Stimulated activated CD8-positive, alpha-beta memory T cell treated with anti-CD3 and anti-CD28 coated beads, Interleukin-4, amount 100 ng/mL, for 4 hours (primary cell): ENCODE results near the gene FOXM1.
"Not testable (repeated sequence)": the region's sequence is repeated elsewhere in the genome, so short reads cannot be mapped to it uniquely, and the experiment has no call there.

Experiments used
- DNase-seq, 2 donors: peaks; one replicate each; pipeline ENCODE4 v3.0.0-alpha.2; 2020; ENCODE audit warnings: low read depth in 2 of 2, low spot score in 1 of 2

The FOXM1 gene

GRCh38 chr12:2879853-2880252 is 2.9 kb upstream of the FOXM1 start:
- no peak for DNase-seq

- DNase-seq = no peak
These were observed 1.2 kb upstream of the FOXM1 start for GRCh38 chr12:2877953-2878732.

GRCh38 chr12:2876431-2877046 is 435 bp downstream of the FOXM1 start:
- no peak for DNase-seq

- DNase-seq = not testable (repeated sequence)
These were observed 7.9 kb downstream of the FOXM1 start for GRCh38 chr12:2868986-2869632.

- no peak for DNase-seq
These were observed 12.8 kb downstream of the FOXM1 start for GRCh38 chr12:2864198-2864597.

- not testable (repeated sequence) for DNase-seq
These were observed 13.6 kb downstream of the FOXM1 start for GRCh38 chr12:2863402-2863801.

GRCh38 chr12:2862876-2863275 is 14.1 kb downstream of the FOXM1 start:
- no peak for DNase-seq

GRCh38 chr12:2860170-2860569 is 16.8 kb downstream of the FOXM1 start:
- DNase-seq = no peak

- no peak for DNase-seq
These were observed 18.0 kb downstream of the FOXM1 start for GRCh38 chr12:2858944-2859421.

- DNase-seq = no peak
These were observed 18.6 kb downstream of the FOXM1 start for GRCh38 chr12:2858334-2858733.

- no peak for DNase-seq
These were observed 19.4 kb downstream of the FOXM1 start for GRCh38 chr12:2857576-2857975.

GRCh38 chr12:2857021-2857431 is 19.9 kb downstream of the FOXM1 start, which contains the start of gene TEX52:
TEX52 (minus strand) TSS chr12:2857039; CDS start chr12:2857026, 13 bp downstream.
- no peak for DNase-seq

- no peak for DNase-seq
These were observed 20.9 kb downstream of the FOXM1 start for GRCh38 chr12:2856051-2856450.

- DNase-seq = no peak
These were observed 21.4 kb downstream of the FOXM1 start for GRCh38 chr12:2855546-2855945.

- no peak for DNase-seq
These were observed 22.1 kb downstream of the FOXM1 start for GRCh38 chr12:2854669-2855453.

- no peak for DNase-seq
These were observed 23.3 kb downstream of the FOXM1 start for GRCh38 chr12:2853626-2854025.

GRCh38 chr12:2851931-2852330 is 25.0 kb downstream of the FOXM1 start:
- DNase-seq = no peak

- DNase-seq = no peak
These were observed 31.7 kb downstream of the FOXM1 start for GRCh38 chr12:2845280-2845679.

GRCh38 chr12:2844786-2845185 is 32.2 kb downstream of the FOXM1 start:
- DNase-seq = no peak

- DNase-seq = no peak
These were observed 34.0 kb downstream of the FOXM1 start for GRCh38 chr12:2842948-2843347.

- no peak for DNase-seq
These were observed 35.8 kb downstream of the FOXM1 start for GRCh38 chr12:2841056-2841650.
